GM19239 (cell line): ENCODE measurements around the gene USP25.

Experiments used
- DNase-seq: peaks from one replicate; pipeline ENCODE4 v3.0.0; 2011; ENCODE audit warnings: low spot score; ENCODE audit not compliant: insufficient read length
- FAIRE-seq: peaks from 2 replicates; lab custom pipeline; 2011; peaks lifted over from hg19 to GRCh38; lab: Jason Lieb, UNC

The USP25 gene

DNA sequence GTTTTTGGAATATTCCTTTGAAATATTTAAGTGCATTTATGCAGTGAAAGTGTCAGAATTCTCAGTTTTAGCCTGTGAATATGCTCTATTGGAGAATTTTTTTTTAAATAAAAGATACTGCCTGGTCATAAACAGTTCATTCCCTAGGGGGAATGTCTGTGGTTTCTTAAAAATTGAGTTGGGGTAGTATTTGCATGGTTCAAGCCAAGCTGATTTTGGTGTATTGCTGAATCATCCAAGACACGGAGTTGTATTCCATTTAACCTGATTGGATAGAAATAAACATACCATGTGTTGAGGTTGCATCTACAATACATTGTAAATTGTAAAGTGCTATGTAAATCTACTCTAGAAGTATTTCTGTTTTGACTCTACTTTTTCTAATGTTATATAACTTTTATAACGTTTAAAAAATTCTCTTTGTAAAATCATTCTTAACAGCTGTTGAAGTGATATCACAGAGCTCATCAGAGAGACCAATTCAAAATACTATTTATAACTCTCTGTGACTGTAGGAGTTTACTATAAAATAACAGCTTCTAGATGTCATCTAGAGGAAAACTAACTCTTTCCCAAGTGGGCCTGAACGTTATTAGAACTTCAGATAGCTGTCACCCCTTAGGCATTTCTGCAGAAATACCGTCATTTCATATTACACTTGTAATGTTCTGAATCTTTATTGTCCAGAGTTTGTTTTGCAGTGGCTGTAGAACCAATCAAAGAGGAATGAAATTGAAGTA, 199.1 kb downstream of the USP25 start:
- no peak for DNase-seq
- FAIRE-seq, result no peak

DNA sequence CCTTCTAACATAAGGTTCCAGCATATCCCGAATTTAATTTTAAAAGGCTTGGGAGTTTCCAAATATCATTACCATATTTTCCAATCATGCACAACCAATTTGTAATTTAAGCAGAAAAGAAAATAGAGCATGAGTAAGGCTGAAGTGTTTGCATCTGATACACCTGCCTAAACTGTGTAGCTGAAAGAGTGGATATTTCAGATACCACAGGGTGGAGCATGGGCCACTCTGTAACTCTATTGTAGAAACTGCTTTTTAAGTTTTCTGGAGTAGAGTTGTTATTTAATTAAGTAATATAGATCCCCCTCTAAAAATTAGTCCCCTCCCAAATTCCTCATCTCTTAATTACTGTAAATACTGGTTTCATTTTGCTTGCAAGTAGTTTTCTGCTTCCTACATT, 199.8 kb downstream of the USP25 start:
- DNase-seq (no peak), FAIRE-seq (no peak)
